CD4-positive, alpha-beta memory T cell (primary cell): Measurements from ENCODE around the gene SMPDL3B. TPM values are rescaled to one million over a fixed set of nuclear protein-coding genes. Genes with fewer than 3 reads are reported as not detected.

ENCODE experiments used
- CTCF ChIA-PET: fragments of 350-600 bp; sonication (Branson Sonifier 250); formaldehyde crosslinking; loops from one replicate; lab custom pipeline; 2021; ENCODE audit warnings: inconsistent platforms; ENCODE audit not compliant: partially characterized antibody; lab: Charles Lee
- POLR2A ChIA-PET: fragments of 350-600 bp; sonication (Branson Sonifier 250); formaldehyde crosslinking; loops from one replicate; lab custom pipeline; 2021; ENCODE audit not compliant: partially characterized antibody; lab: Charles Lee
- DNase-seq, 5 donors: peaks; one replicate each; pipeline versions ENCODE4 v3.0.0 to v3.0.0-alpha.2; 2020 to 2022; ENCODE audit warnings: mixed read lengths in 1 of 5
- H3K27ac ChIP-seq: one replicate; pipeline ENCODE4 v1.7.0; 2013; ENCODE audit warnings: low read depth, low read length
- H3K27me3 ChIP-seq: 2 replicates; pipeline ENCODE4 v1.7.0; 2013; ENCODE audit warnings: mild to moderate bottlenecking, low read length, moderate library complexity; ENCODE audit not compliant: insufficient read depth
- H3K36me3 ChIP-seq: 2 replicates; pipeline ENCODE4 v1.7.0; 2013; ENCODE audit warnings: mild to moderate bottlenecking, low read length, moderate library complexity; ENCODE audit not compliant: insufficient read depth
- H3K4me1 ChIP-seq: 2 replicates; pipeline ENCODE4 v1.7.0; 2013; ENCODE audit warnings: mild to moderate bottlenecking, low read length, moderate library complexity; ENCODE audit not compliant: insufficient read depth
- H3K4me3 ChIP-seq, 2 donors: one replicate each; pipeline ENCODE4 v1.7.0; 2013; ENCODE audit warnings: low read length in 2 of 2, mild to moderate bottlenecking in 1 of 2
- H3K9me3 ChIP-seq, 2 donors: one replicate each; pipeline ENCODE4 v1.7.0; 2013; ENCODE audit warnings: low read length in 2 of 2, control low read depth in 1 of 2; ENCODE audit not compliant: control insufficient read depth in 1 of 2
- H3K27ac Mint-ChIP-seq, 7 donors: one replicate each; pipeline ENCODE4 v1.8.0; 2020 to 2021; ENCODE audit warnings: mixed read lengths in 7 of 7, mild to moderate bottlenecking in 6 of 7, inconsistent platforms in 3 of 7, moderate library complexity in 3 of 7
- H3K27me3 Mint-ChIP-seq, 2 donors: one replicate each; pipeline ENCODE4 v1.8.0; 2020 to 2021; ENCODE audit warnings: mixed read lengths in 2 of 2
- H3K36me3 Mint-ChIP-seq, 2 donors: one replicate each; pipeline ENCODE4 v1.8.0; 2020 to 2021; ENCODE audit warnings: mixed read lengths in 2 of 2, inconsistent platforms in 1 of 2, mild to moderate bottlenecking in 1 of 2
- H3K4me1 Mint-ChIP-seq, 4 donors: one replicate each; pipeline ENCODE4 v1.8.0; 2020 to 2021; ENCODE audit warnings: mixed read lengths in 4 of 4, mild to moderate bottlenecking in 1 of 4
- H3K4me3 Mint-ChIP-seq, 8 donors: one replicate each; pipeline ENCODE4 v1.8.0; 2020 to 2021; ENCODE audit warnings: mixed read lengths in 8 of 8, mild to moderate bottlenecking in 7 of 8, moderate library complexity in 6 of 8, inconsistent platforms in 3 of 8
- H3K9me3 Mint-ChIP-seq, 8 donors: one replicate each; pipeline ENCODE4 v1.8.0; 2020 to 2021; ENCODE audit warnings: mixed read lengths in 8 of 8, mild to moderate bottlenecking in 5 of 8, inconsistent platforms in 3 of 8, moderate library complexity in 1 of 8
- intact Hi-C: fragments of 100-400 bp; cut with micrococcal nuclease; formaldehyde crosslinking; loops from one replicate; pipeline ENCODE4 v1.15.1; 2023
- polyA plus RNA-seq, 2 donors: library from polyadenylated mRNA; unstranded; fragments of 300-500 nt; fragmentation: Illumina TruSeq; gene quantifications; one replicate each; pipeline ENCODE4 v1.2.3, GENCODE V29; 2021
- total RNA-seq, 2 experiments: library from RNA; stranded (reverse); gene quantifications; one replicate each; pipeline ENCODE4 v1.2.3, GENCODE V29; 2021

The SMPDL3B gene
- total and polyA plus RNA-seq, 4 experiments from 2014 or later, result not detected

DNA sequence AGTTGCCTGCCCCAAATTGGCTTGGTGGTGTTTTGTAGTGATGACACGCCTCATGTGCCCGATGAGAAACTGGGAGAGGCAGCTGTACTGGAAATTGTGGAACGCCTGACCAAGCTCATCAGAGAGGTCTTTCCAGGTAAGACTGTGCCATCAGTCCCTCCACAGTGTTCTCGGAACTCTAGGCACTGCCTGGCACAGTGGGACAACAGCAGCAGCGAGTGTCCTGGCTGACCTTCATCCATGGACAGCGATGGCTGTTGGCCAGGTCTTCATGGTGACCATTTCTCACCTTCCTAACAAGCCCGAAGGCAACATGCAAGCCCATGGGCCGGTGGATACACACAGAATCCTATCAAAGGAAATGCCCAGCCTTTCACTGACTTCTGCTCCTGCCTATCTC, 14.2 kb downstream of the SMPDL3B start:
- H3K27ac Mint-ChIP-seq, result peak overlapping the region in 1 of 7 donors; percentile 6
- ChIA-PET POLR2A (no interaction called here), CTCF (interaction anchor here (1.3 kb wide), 3 partner anchors 8 to 39 kb away, joined by 3 to 5 read pairs (median 4); no protein-coding TSS in a partner anchor)
- no peaks in the 10 kb centered on the region for H3K36me3 ChIP-seq
- no peaks in the 10 kb centered on the region for H3K9me3 Mint-ChIP-seq
- H3K4me3 ChIP-seq, result no peak overlapping the region
- H3K27me3 Mint-ChIP-seq, result no peaks in the 10 kb centered on the region
- no peak for DNase-seq
- no peaks in the 10 kb centered on the region for H3K36me3 Mint-ChIP-seq
- intact Hi-C loops, result no loop called here
- no peaks in the 10 kb centered on the region for H3K9me3 ChIP-seq
- H3K4me1 Mint-ChIP-seq, result peaks cover 2 to 15% (median 5%) of the 10 kb centered on the region in 4 donors
- no peaks in the 10 kb centered on the region for H3K27me3 ChIP-seq
- peaks cover 5% of the 10 kb centered on the region for H3K4me1 ChIP-seq
- no peak overlapping the region for H3K27ac ChIP-seq
- H3K4me3 Mint-ChIP-seq, result no peak overlapping the region

DNA sequence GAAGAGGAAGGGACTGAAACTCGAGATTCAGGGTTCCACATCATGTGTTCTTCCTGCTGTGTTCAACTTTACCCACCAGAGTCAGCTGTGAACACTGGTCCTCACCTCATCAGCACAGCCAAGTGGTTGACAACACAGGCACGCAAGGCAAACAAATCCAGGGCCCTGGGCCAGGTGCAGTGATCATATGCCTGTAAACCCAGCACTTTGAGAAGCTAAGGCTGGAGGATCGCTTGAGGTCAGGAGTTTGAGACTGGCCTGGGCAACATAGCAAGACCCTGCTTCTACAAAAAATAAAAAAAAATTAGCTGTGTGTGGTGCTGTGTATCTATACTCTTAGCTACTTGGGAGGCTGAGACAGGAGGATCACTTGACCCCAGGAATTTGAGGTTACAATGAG, 16.6 kb downstream of the SMPDL3B start:
- H3K9me3 Mint-ChIP-seq, result no peaks in the 10 kb centered on the region
- no peak overlapping the region for H3K4me3 Mint-ChIP-seq
- Histone ChIP-seq H3K36me3 (no peaks in the 10 kb centered on the region), H3K27ac (no peak overlapping the region), H3K9me3 (no peaks in the 10 kb centered on the region), H3K4me3 (no peak overlapping the region), H3K27me3 (no peaks in the 10 kb centered on the region), H3K4me1 (no peaks in the 10 kb centered on the region)
- ChIA-PET POLR2A (no interaction called here), CTCF (interaction anchor here (1.7 to 2.7 kb wide), 2 partner anchors 11 to 22 kb away, joined by 5 to 16 read pairs; no protein-coding TSS in a partner anchor)
- DNase-seq, result no peak
- H3K27me3 Mint-ChIP-seq, result no peaks in the 10 kb centered on the region
- no peaks in the 10 kb centered on the region for H3K36me3 Mint-ChIP-seq
- H3K4me1 Mint-ChIP-seq, result peaks cover 0 to 5% (median under 1%) of the 10 kb centered on the region in 4 donors
- H3K27ac Mint-ChIP-seq, result no peak overlapping the region
- intact Hi-C loops, result no loop called here

DNA sequence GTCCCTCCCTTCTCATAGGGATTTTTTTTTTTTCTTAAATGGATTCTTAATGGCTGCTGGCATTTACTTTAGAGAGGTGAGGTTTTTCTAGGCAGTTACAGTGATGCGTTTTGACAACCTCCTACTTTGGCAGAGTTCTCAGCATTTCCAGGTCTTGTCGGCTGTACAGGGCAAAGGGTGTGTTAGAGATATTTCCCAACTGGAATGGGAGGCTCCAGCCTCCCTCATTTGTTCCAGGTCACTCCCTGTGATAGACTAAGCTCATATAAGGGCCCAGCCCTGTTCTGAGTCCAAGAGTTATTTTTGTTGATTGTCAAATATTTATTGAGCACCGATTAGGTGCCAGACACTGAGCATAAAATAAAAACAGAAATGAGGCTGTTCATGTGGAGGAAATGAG, 17.3 kb downstream of the SMPDL3B start:
- Histone ChIP-seq H3K36me3 (no peaks in the 10 kb centered on the region), H3K4me1 (no peaks in the 10 kb centered on the region), H3K9me3 (no peaks in the 10 kb centered on the region), H3K27me3 (no peaks in the 10 kb centered on the region), H3K4me3 (no peak overlapping the region), H3K27ac (no peak overlapping the region)
- no peak for DNase-seq
- no peaks in the 10 kb centered on the region for H3K36me3 Mint-ChIP-seq
- no peaks in the 10 kb centered on the region for H3K9me3 Mint-ChIP-seq
- ChIA-PET POLR2A (no interaction called here), CTCF (interaction anchor here (1.7 to 2.7 kb wide), 2 partner anchors 12 to 22 kb away, joined by 5 to 16 read pairs; no protein-coding TSS in a partner anchor)
- no peaks in the 10 kb centered on the region for H3K27me3 Mint-ChIP-seq
- peaks cover under 1 to 6% (median 1%) of the 10 kb centered on the region in 4 donors for H3K4me1 Mint-ChIP-seq
- H3K27ac Mint-ChIP-seq, result no peak overlapping the region
- H3K4me3 Mint-ChIP-seq, result no peak overlapping the region
- intact Hi-C loops, result no loop called here

DNA sequence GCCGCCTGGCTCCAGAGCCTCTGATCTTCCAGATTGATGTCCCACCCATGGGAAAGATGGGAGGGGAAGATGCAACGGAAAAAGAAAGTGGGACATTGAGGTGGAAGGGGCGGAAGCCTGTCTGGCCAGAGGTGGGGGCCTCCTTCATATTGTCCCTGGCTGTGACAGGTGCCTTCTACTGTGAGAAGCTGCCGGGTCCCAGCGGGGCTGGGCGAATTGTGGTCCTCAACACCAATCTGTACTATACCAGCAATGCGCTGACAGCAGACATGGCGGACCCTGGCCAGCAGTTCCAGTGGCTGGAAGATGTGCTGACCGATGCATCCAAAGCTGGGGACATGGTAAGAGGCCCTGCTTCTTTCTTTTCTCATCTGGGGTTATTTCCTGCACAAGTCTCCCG, 19.4 kb downstream of the SMPDL3B start:
- no peak for DNase-seq
- Histone ChIP-seq H3K27me3 (no peaks in the 10 kb centered on the region), H3K4me1 (peaks cover 11% of the 10 kb centered on the region), H3K9me3 (no peaks in the 10 kb centered on the region), H3K36me3 (no peaks in the 10 kb centered on the region), H3K4me3 (no peak overlapping the region), H3K27ac (no peak overlapping the region)
- intact Hi-C loops, result no loop called here
- no peaks in the 10 kb centered on the region for H3K27me3 Mint-ChIP-seq
- ChIA-PET CTCF (interaction anchor here (0.6 to 2.4 kb wide), 2 partner anchors 9 to 1456 kb away, joined by 4 to 7 read pairs; no protein-coding TSS in a partner anchor), POLR2A (no interaction called here)
- no peak overlapping the region for H3K4me3 Mint-ChIP-seq
- peaks cover 3 to 14% (median 6%) of the 10 kb centered on the region in 4 donors for H3K4me1 Mint-ChIP-seq
- no peak overlapping the region for H3K27ac Mint-ChIP-seq
- H3K9me3 Mint-ChIP-seq, result no peaks in the 10 kb centered on the region
- H3K36me3 Mint-ChIP-seq, result no peaks in the 10 kb centered on the region

DNA sequence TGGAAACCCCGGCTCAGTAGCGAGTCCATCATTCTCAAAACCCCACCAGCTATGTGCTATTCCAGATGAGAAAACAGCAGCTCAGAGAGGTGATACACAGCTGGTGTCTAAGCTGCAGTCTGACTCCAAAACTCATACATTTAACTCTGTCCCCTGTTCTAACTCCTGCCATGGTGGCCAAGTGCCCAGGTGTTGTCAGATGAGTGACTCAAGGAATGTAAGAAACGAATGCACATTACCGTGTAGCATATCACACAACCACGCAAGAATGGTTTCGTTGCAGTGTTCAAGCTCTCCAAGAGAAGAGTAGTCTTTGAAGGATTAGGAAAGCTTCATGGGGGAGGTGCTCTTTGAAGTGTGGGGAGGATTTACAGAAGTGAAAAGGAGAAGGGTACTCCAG, 20.3 kb downstream of the SMPDL3B start:
- intact Hi-C loops, result no loop called here

DNA sequence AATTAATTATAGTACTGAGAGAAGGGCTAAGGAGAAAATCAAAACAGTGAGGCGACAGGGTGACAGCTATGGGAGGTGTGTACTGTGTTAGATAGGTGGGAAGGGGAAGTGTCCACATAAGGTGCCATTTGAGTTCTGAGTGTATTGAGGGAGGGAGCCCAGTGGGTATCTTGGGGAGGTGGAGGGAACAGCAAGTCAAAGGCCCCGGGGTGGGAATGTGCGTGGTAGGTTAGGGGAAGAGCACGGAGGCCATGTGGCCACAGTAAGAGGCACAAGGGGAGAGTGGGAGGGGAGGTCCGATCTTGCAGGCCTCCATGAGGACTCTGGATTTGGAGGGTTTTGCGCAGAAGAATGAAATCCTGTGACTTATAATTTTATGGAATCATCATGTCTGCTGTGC, 22.0 kb downstream of the SMPDL3B start:
- ChIA-PET CTCF (interaction anchor here (1.2 to 5.2 kb wide), 3 partner anchors 8 to 16 kb away, joined by 3 to 30 read pairs (median 7); no protein-coding TSS in a partner anchor), POLR2A (interaction anchor here (4.8 kb wide), 1 partner anchor 13 kb away, joined by 41 read pairs; no protein-coding TSS in a partner anchor)
- Mint-ChIP-seq H3K36me3 (no peaks in the 10 kb centered on the region), H3K4me3 (peak overlapping the region in 7 of 8 donors; percentile 51 to 83 (median 60)), H3K27ac (peak overlapping the region in 3 of 7 donors; percentile 13 to 75 (median 62)), H3K9me3 (no peaks in the 10 kb centered on the region), H3K4me1 (peaks cover 13 to 36% (median 21%) of the 10 kb centered on the region in 4 donors), H3K27me3 (no peaks in the 10 kb centered on the region)
- no peak overlapping the region for H3K4me3 ChIP-seq
- H3K27ac ChIP-seq, result no peak overlapping the region
- intact Hi-C loops, result no loop called here
- no peaks in the 10 kb centered on the region for H3K36me3 ChIP-seq
- H3K27me3 ChIP-seq, result no peaks in the 10 kb centered on the region
- H3K9me3 ChIP-seq, result no peaks in the 10 kb centered on the region
- no peak for DNase-seq
- H3K4me1 ChIP-seq, result peaks cover 28% of the 10 kb centered on the region

More for the DNA sequence above, 20.3 kb downstream of the SMPDL3B start:
- Histone ChIP-seq H3K9me3 (no peaks in the 10 kb centered on the region), H3K4me3 (no peak overlapping the region), H3K27me3 (no peaks in the 10 kb centered on the region), H3K36me3 (no peaks in the 10 kb centered on the region), H3K27ac (no peak overlapping the region), H3K4me1 (peaks cover 12% of the 10 kb centered on the region)
- Mint-ChIP-seq H3K4me1 (peaks cover 4 to 19% (median 9%) of the 10 kb centered on the region in 4 donors), H3K9me3 (no peaks in the 10 kb centered on the region), H3K36me3 (no peaks in the 10 kb centered on the region), H3K27ac (peak overlapping the region in 1 of 7 donors; percentile 25), H3K4me3 (peak overlapping the region in 1 of 8 donors; percentile 13), H3K27me3 (no peaks in the 10 kb centered on the region)
- ChIA-PET POLR2A (no interaction called here), CTCF (interaction anchor here (2.4 kb wide), 1 partner anchor 10 kb away, joined by 7 read pairs; no protein-coding TSS in a partner anchor)
- DNase-seq, result no peak

DNA sequence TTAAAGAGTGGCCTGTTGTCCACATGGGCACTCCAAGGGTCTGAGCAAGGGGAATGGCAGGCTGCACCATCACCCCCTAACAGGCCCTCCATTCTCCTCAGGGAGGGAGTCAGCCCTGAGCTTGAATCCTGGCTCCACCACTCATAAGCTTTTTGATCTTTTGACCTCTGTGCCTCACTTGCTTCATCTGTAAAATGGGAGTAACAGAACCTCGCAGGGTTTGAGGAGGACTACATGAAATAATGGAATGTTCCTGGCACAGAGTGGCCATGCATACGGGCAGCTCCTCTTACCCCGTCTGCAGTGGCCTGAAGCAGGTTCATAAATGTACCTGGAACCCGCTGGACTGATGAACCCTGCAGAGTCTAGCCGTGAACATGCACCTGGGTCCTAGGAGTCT, 22.9 kb downstream of the SMPDL3B start:
- no peak overlapping the region for H3K4me3 Mint-ChIP-seq
- Histone ChIP-seq H3K9me3 (no peaks in the 10 kb centered on the region), H3K36me3 (no peaks in the 10 kb centered on the region), H3K27me3 (no peaks in the 10 kb centered on the region), H3K4me1 (peaks cover 32% of the 10 kb centered on the region), H3K27ac (no peak overlapping the region), H3K4me3 (no peak overlapping the region)
- peaks cover 16 to 40% (median 25%) of the 10 kb centered on the region in 4 donors for H3K4me1 Mint-ChIP-seq
- ChIA-PET POLR2A (interaction anchor here (1.0 to 4.8 kb wide), 3 partner anchors 14 to 84 kb away, joined by 3 to 41 read pairs (median 19); no protein-coding TSS in a partner anchor), CTCF (interaction anchor here (1.2 to 5.2 kb wide), 2 partner anchors 9 to 17 kb away, joined by 3 to 30 read pairs; no protein-coding TSS in a partner anchor)
- intact Hi-C loops, result no loop called here
- H3K27ac Mint-ChIP-seq, result no peak overlapping the region
- H3K36me3 Mint-ChIP-seq, result peaks cover 0 to under 1% of the 10 kb centered on the region in 2 donors
- no peak for DNase-seq
- no peaks in the 10 kb centered on the region for H3K9me3 Mint-ChIP-seq
- H3K27me3 Mint-ChIP-seq, result no peaks in the 10 kb centered on the region
